ENCODE measurements around the gene SNORC.

Gene SNORC

DNA sequence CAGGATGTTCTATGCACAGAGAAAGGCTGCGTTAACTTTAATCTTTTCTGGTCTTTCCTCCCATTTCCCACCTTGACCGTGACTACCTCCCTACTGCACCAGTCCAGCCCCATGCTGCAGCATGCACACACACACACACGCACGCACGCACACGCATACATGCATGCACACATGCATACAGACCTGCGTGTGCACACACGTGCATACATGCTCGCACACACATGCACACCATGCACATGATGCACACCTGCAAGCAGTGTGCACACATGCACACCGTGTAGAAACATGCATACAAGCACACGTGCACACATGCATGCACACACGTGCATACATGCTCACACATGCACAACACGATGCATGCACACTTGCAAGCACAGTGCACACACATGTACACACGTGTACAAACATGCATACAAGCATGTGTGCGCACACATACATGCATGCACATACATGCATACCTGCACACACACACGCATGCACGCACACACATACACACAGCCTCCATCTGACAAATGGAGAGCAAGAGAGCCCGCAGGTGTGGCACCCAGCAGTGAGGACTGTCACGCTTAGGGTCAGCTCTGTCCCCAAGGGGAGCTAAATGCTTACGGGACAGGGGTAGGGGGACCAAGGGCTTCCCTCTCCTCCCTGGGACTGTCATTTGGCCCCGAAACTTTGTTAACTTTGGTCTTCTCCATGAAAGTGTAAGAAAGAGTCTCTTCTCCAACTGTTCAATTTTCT lies 18.2 kb downstream of the SNORC start:
- Histone ChIP-seq H3K4me1 (ENCODE audit: insufficient read depth, low read length) (no peaks in the 10 kb centered on the region), H3K27me3 (ENCODE audit: insufficient read depth, low read length) (no peaks in the 10 kb centered on the region), H2AFZ (ENCODE audit: low read depth, low read length) (no peak overlapping the region), H3K36me3 (ENCODE audit: insufficient read depth, low read length) (no peaks in the 10 kb centered on the region), H3K4me3 (ENCODE audit: low read length) (no peak overlapping the region), H3K9me3 (ENCODE audit: low read length) (no peaks in the 10 kb centered on the region)

DNA sequence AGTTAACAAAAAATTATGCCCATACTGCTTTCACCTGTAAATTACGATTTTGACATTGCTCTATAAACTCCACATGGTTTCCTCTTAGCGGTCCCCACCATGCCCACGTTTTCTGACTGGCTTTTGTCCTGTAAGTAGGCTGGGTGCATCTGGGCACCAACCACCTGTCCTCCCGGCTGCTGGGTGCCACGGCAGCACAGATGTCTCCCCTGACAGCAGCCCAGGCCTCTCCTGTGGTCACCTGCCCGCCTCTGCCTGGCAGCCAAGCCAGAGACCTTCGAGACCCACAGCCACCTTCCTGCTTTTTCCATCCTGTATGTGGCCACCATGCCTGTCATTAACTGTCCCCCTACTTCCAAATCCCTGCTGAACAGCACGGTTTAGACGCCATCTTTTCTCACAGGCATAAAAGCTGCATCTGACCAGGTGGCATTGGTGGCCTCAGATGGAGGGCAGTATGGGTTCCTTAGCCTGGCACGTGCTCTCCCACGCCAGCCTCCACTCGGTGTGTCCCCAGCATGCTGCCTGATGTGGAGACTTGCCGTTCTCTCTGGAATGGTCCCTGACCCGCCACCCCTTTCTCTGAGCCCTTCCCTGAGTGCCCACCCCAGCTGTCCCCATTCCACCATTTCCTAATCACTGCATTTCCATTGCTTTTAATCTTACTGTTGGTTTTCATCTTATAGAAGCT lies 18.9 kb downstream of the SNORC start:
- H3K36me3 ChIP-seq (ENCODE audit: insufficient read depth, low read length): no peaks in the 10 kb centered on the region
- no peak overlapping the region for H3K4me3 ChIP-seq (ENCODE audit: low read length)
- H3K9me3 ChIP-seq (ENCODE audit: low read length): no peaks in the 10 kb centered on the region
- H3K27me3 ChIP-seq (ENCODE audit: insufficient read depth, low read length): no peaks in the 10 kb centered on the region
- H2AFZ ChIP-seq (ENCODE audit: low read depth, low read length): no peak overlapping the region
- H3K4me1 ChIP-seq (ENCODE audit: insufficient read depth, low read length): no peaks in the 10 kb centered on the region

DNA sequence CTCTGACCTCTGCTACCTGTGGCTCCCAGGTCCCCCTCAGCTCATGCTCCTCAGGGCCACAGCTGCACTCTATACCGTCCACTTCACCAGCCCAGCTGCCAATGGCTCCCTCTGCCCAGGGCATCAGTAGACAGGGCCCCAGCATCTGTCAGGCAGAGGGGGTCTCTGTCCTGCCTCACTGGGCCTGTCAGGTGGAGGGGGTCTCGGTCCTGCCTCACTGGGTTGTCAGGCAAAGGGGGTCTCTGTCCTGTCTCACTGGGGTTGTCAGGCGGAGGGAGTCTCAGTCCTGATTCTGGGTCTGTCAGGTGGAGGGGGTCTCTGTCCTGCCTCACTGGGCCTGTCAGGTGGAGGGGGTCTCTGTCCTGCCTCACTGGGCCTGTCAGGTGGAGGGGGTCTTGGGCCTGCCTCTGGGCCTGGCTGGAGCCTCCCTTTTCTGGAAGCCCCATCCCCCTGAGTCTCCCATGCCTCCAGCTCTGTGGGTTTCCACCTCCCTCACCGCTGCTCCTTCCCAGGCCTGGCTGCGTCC lies 19.9 kb downstream of the SNORC start:
- Histone ChIP-seq H3K36me3 (ENCODE audit: insufficient read depth, low read length) (no peaks in the 10 kb centered on the region), H2AFZ (ENCODE audit: low read depth, low read length) (no peak overlapping the region), H3K27me3 (ENCODE audit: insufficient read depth, low read length) (no peaks in the 10 kb centered on the region), H3K4me1 (ENCODE audit: insufficient read depth, low read length) (no peaks in the 10 kb centered on the region), H3K4me3 (ENCODE audit: low read length) (no peak overlapping the region), H3K9me3 (ENCODE audit: low read length) (no peaks in the 10 kb centered on the region)

DNA sequence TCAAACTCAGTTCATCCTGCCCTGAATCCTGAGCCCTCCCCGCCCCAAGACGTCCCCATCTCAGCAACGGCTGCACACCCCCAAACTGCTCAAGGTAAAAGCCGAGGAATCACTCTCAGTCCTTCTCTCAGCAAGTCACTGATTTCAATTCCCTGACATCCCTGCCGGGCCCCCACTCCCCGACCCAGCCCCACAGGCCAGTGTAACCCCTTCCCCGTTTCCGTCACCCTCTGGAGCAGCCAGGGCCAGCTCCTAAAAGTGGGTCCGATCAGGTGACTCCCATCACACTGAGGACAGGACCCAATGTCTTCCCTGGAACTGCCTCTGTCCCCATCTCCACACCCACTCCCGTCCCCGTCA lies 20.5 kb downstream of the SNORC start:
- no peaks in the 10 kb centered on the region for H3K4me1 ChIP-seq (ENCODE audit: insufficient read depth, low read length)
- H2AFZ ChIP-seq (ENCODE audit: low read depth, low read length): no peak overlapping the region
- no peaks in the 10 kb centered on the region for H3K9me3 ChIP-seq (ENCODE audit: low read length)
- no peaks in the 10 kb centered on the region for H3K27me3 ChIP-seq (ENCODE audit: insufficient read depth, low read length)
- H3K36me3 ChIP-seq (ENCODE audit: insufficient read depth, low read length): no peaks in the 10 kb centered on the region
- H3K4me3 ChIP-seq (ENCODE audit: low read length): no peak overlapping the region

DNA sequence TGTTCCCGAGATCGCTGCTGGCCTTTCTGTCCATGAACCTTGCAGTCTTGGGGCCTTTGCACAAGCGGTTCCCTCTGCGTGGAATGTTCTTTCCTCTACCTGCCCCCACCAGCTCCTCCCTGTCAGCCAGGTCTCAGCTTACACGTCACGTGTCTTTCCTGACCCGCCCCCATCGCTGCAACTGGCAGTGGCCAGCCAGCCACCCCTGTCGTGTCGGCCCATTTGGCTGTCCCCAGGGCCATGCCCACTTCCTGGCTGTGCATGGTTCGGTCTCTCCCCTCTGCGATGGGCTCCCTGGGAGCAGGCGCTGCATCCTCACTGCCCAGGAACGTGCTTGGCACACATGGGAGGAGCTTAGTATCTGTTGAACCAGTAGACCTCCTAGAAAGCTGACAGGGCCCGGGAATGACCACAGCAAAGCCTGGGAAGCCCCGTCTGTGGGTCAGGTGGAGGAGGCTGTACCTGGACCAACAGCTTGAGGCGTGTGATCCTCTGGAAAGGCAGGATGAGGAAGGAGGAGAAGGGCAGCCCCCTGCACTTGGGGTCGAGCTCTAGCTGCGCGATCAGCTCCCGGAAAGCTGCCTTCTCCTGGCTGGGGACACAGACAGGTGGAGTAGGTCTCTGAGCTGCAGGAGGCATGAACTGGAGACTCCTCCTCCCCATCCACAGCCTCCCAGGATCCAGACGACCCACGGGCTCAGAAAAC lies 21.0 kb downstream of the SNORC start:
- Histone ChIP-seq H3K27me3 (ENCODE audit: insufficient read depth, low read length) (no peaks in the 10 kb centered on the region), H2AFZ (ENCODE audit: low read depth, low read length) (no peak overlapping the region), H3K36me3 (ENCODE audit: insufficient read depth, low read length) (no peaks in the 10 kb centered on the region), H3K4me3 (ENCODE audit: low read length) (no peak overlapping the region), H3K9me3 (ENCODE audit: low read length) (no peaks in the 10 kb centered on the region), H3K4me1 (ENCODE audit: insufficient read depth, low read length) (no peaks in the 10 kb centered on the region)

DNA sequence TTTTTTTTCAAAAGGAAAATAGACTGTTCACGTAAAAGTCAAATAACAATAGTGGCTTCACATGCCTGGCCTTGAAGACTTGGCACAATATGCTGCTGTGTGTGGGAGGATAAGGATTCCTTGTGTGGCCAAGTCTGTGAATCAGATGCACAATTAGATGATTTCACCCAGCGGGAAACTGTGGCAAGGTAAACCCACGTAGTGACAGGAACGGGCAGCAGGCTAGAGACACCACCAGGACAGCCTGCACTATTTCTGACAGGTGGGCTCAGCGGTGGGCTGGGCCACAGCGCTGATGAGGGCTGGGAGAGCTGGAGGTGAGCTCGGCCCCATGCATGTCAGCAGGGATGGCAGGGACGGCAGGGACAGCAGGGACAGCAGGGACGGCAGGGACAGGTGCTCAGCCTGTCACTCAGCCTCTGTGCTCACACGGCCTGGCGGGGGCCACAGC lies 21.6 kb downstream of the SNORC start:
- no peak overlapping the region for H2AFZ ChIP-seq (ENCODE audit: low read depth, low read length)

DNA sequence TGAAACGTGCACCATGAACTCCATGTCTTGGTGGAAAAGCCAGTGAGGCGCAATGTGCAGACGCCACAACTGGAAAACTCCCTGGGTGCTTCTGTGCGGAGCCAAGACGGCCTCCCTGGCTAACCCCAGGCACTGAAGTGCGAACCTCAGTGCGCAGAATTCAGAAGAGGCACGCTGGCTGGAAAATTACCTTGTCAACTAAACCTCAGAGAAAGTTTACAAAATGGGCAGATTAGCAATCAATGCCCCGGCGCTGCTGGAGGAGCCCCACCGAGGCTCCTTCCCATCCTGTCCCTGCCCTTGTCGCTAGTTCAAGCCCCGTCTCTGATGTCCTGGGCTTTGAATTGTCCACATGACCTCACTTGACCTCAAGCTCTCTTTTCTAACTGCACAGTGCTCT lies 22.2 kb downstream of the SNORC start:
- no peak overlapping the region for H2AFZ ChIP-seq (ENCODE audit: low read depth, low read length)
- H3K27me3 ChIP-seq (ENCODE audit: insufficient read depth, low read length): no peaks in the 10 kb centered on the region
- no peaks in the 10 kb centered on the region for H3K9me3 ChIP-seq (ENCODE audit: low read length)
- no peaks in the 10 kb centered on the region for H3K36me3 ChIP-seq (ENCODE audit: insufficient read depth, low read length)
- H3K4me3 ChIP-seq (ENCODE audit: low read length): no peak overlapping the region
- no peaks in the 10 kb centered on the region for H3K4me1 ChIP-seq (ENCODE audit: insufficient read depth, low read length)

More for the DNA sequence above, 21.6 kb downstream of the SNORC start:
- Histone ChIP-seq H3K36me3 (ENCODE audit: insufficient read depth, low read length) (no peaks in the 10 kb centered on the region), H3K4me3 (ENCODE audit: low read length) (no peak overlapping the region), H3K27me3 (ENCODE audit: insufficient read depth, low read length) (no peaks in the 10 kb centered on the region), H3K4me1 (ENCODE audit: insufficient read depth, low read length) (no peaks in the 10 kb centered on the region), H3K9me3 (ENCODE audit: low read length) (no peaks in the 10 kb centered on the region)

DNA sequence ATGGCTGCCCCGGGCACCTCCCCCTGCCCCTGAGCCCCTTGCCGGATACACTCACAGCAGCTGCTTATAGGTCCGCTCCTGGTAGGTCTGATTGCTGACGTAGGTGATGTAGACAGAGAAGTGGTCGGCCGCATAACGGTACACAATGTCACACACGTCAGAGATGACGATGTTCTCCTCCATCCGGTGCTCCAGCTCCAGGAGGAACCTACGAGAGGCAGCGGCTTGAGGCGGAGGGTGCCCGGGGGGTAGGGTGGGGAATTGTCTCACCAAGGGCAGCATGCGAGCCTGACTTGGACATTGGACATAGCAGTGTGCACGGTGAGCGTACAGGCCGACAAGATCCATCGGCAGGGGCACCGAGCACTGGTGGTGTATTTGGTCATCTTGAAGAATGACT lies 22.8 kb downstream of the SNORC start:
- Histone ChIP-seq H3K27me3 (ENCODE audit: insufficient read depth, low read length) (no peaks in the 10 kb centered on the region), H3K36me3 (ENCODE audit: insufficient read depth, low read length) (no peaks in the 10 kb centered on the region), H3K4me1 (ENCODE audit: insufficient read depth, low read length) (no peaks in the 10 kb centered on the region), H3K4me3 (ENCODE audit: low read length) (no peak overlapping the region), H3K9me3 (ENCODE audit: low read length) (no peaks in the 10 kb centered on the region), H2AFZ (ENCODE audit: low read depth, low read length) (no peak overlapping the region)

DNA sequence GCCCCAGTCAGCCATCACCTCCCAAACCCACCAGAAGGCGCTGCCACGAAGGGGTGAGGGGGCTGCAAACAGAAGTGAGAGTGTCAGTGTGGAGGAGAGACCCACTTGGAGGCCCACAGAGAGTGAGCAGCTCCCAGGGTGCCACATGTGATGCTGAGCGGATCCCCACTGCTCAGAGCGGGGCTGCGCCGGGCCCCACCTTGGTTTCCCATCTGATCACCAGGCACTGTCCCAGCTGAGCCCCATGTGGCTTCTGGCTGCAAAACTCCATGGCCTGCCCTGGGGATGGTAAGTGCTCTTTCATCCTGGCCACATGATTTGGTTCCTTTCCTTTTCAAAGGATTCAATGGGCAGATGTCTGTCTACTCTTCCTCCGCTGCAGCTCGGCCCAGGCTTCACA lies 23.8 kb downstream of the SNORC start:
- H3K4me1 ChIP-seq (ENCODE audit: insufficient read depth, low read length): no peaks in the 10 kb centered on the region
- no peaks in the 10 kb centered on the region for H3K36me3 ChIP-seq (ENCODE audit: insufficient read depth, low read length)
- no peaks in the 10 kb centered on the region for H3K9me3 ChIP-seq (ENCODE audit: low read length)
- peaks cover 2% of the 10 kb centered on the region for H3K27me3 ChIP-seq (ENCODE audit: insufficient read depth, low read length)
- H2AFZ ChIP-seq (ENCODE audit: low read depth, low read length): no peak overlapping the region
- H3K4me3 ChIP-seq (ENCODE audit: low read length): no peak overlapping the region

DNA sequence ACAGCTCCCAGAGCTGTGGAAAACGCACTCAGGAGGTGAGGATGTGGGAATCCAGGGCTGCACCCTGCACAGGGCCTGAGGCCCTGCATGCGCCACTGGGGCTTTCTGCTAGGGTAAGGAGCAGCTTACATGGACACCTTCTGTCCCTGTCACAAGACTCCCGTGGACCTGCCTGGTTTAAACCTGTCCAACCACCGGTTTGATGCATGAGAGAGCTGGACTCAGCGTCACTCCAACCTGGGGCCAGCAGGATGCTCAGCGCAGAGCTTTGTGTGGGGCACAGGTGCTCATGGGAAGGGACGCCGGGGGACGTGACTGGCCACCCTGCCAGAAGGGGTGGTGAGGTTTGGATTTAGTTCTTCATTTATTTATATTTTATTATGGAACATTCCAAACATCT lies 24.2 kb downstream of the SNORC start:
- Histone ChIP-seq H3K36me3 (ENCODE audit: insufficient read depth, low read length) (no peaks in the 10 kb centered on the region), H2AFZ (ENCODE audit: low read depth, low read length) (no peak overlapping the region), H3K4me1 (ENCODE audit: insufficient read depth, low read length) (no peaks in the 10 kb centered on the region), H3K27me3 (ENCODE audit: insufficient read depth, low read length) (peaks cover 2% of the 10 kb centered on the region), H3K9me3 (ENCODE audit: low read length) (no peaks in the 10 kb centered on the region), H3K4me3 (ENCODE audit: low read length) (no peak overlapping the region)

DNA sequence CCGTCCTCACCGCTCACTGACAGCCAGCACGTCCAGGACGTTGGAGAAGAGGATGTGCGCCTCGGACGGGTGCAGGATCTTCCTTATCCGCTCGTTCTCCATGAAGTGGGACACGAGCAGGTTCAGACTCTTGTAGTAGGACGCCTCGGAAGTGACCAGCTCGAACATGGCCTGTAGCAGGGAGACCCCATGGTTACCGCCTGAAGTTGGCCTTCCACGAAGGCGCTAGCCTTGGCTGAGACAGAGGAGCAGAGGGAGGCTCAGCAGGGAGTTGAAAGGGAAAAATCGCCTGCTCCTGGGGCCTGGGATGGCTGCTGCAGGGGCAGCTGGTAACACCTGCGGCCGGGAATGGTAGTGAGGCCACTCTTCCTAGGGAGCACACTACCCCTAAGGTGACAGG lies 24.7 kb downstream of the SNORC start:
- no peaks in the 10 kb centered on the region for H3K4me1 ChIP-seq (ENCODE audit: insufficient read depth, low read length)
- peaks cover 2% of the 10 kb centered on the region for H3K27me3 ChIP-seq (ENCODE audit: insufficient read depth, low read length)
- no peak overlapping the region for H3K4me3 ChIP-seq (ENCODE audit: low read length)
- no peak overlapping the region for H2AFZ ChIP-seq (ENCODE audit: low read depth, low read length)
- H3K36me3 ChIP-seq (ENCODE audit: insufficient read depth, low read length): no peaks in the 10 kb centered on the region
- H3K9me3 ChIP-seq (ENCODE audit: low read length): no peaks in the 10 kb centered on the region

DNA sequence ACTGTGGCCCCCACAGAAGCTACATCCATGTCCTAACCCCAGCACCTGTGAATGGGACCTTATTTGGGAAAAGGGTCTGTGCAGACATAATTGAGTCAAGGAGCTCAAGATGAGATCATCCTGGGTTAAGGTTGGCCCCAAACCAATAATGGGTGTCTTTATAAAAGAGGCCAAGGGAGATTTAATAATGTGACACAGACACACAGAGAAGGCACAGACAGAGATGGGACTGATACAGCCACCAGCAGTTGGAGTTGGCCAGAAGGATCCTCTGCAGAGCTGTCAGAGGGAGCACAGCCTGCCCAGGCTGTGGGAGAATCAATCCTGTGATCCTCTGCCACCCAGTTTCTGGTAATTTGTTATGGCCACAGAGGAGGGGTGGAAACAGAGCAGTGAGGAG lies 26.0 kb downstream of the SNORC start:
- peaks cover 2% of the 10 kb centered on the region for H3K27me3 ChIP-seq (ENCODE audit: insufficient read depth, low read length)
- no peak overlapping the region for H3K4me3 ChIP-seq (ENCODE audit: low read length)
- H2AFZ ChIP-seq (ENCODE audit: low read depth, low read length): no peak overlapping the region
- peaks cover 1% of the 10 kb centered on the region for H3K4me1 ChIP-seq (ENCODE audit: insufficient read depth, low read length)
- no peaks in the 10 kb centered on the region for H3K36me3 ChIP-seq (ENCODE audit: insufficient read depth, low read length)
- no peaks in the 10 kb centered on the region for H3K9me3 ChIP-seq (ENCODE audit: low read length)
